Caco-2 (cell line): Measurements from ENCODE around the gene ATG16L1. TPM values are rescaled to one million over a fixed set of nuclear protein-coding genes. Genes with fewer than 3 reads are reported as not detected.

ENCODE experiments used
- BruUV-seq: library from RNA; stranded (reverse); fragments of 400-500 nt; replicated peaks from 2 replicates; lab custom pipeline; 2021; lab: Mats Ljungman, UMichigan
- CTCF ChIA-PET: fragments of 300-600 bp; sonication (Branson Sonifier 250); formaldehyde crosslinking; loops from one replicate; lab custom pipeline; 2022; ENCODE audit warnings: antibody characterized with exemption; lab: Charles Lee
- POLR2A ChIA-PET: fragments of 300-600 bp; sonication (Branson Sonifier 250); formaldehyde crosslinking; loops from one replicate; lab custom pipeline; 2022; ENCODE audit warnings: antibody characterized with exemption; lab: Charles Lee
- DNase-seq, 2 experiments: peaks; one replicate each; pipeline versions ENCODE4 v3.0.0 to v3.0.0-alpha.2; 2020 to 2022
- H3K27me3 ChIP-seq: replicated peaks from 2 replicates; pipeline ENCODE4 v1.6.0; 2011; ENCODE audit warnings: low read length; ENCODE audit not compliant: control insufficient read depth, insufficient read depth
- H3K36me3 ChIP-seq: 2 replicates; pipeline ENCODE4 v1.5.1; 2011; ENCODE audit warnings: low read length; ENCODE audit not compliant: control insufficient read depth, insufficient read depth
- H3K4me1 ChIP-seq: fragments of 250-450 bp; sonication (Bioruptor Pico); 2 replicates; pipeline ENCODE4 v1.5.1; 2020; ENCODE audit warnings: mild to moderate bottlenecking
- H3K4me3 ChIP-seq: 2 replicates; pipeline ENCODE4 v1.5.1; 2011; ENCODE audit warnings: low read depth, mild to moderate bottlenecking, control low read depth, low read length
- H3K9me3 ChIP-seq: fragments of 250-450 bp; sonication (Bioruptor Pico); 2 replicates; pipeline ENCODE4 v1.5.1; 2020; ENCODE audit warnings: mild to moderate bottlenecking, moderate library complexity
- H3K27ac Mint-ChIP-seq: one replicate; pipeline ENCODE4 v1.8.0; 2022; ENCODE audit warnings: mixed read lengths; ENCODE audit not compliant: unreplicated experiment
- H3K27me3 Mint-ChIP-seq: one replicate; pipeline ENCODE4 v1.8.0; 2022; ENCODE audit warnings: mixed read lengths; ENCODE audit not compliant: insufficient read depth, unreplicated experiment
- H3K36me3 Mint-ChIP-seq: one replicate; pipeline ENCODE4 v1.8.0; 2022; ENCODE audit warnings: mild to moderate bottlenecking, mixed read lengths; ENCODE audit not compliant: insufficient read depth, unreplicated experiment
- H3K4me1 Mint-ChIP-seq: one replicate; pipeline ENCODE4 v1.8.0; 2022; ENCODE audit warnings: low read depth, mixed read lengths; ENCODE audit not compliant: unreplicated experiment
- H3K4me3 Mint-ChIP-seq: one replicate; pipeline ENCODE4 v1.8.0; 2022; ENCODE audit warnings: mild to moderate bottlenecking, moderate library complexity, mixed read lengths; ENCODE audit not compliant: unreplicated experiment
- H3K9me3 Mint-ChIP-seq: one replicate; pipeline ENCODE4 v1.8.0; 2022; ENCODE audit warnings: mixed read lengths; ENCODE audit not compliant: unreplicated experiment
- intact Hi-C: fragments of 100-400 bp; cut with micrococcal nuclease; formaldehyde crosslinking; loops from one replicate; pipeline ENCODE4 v1.10.0; 2022; ENCODE audit not compliant: unreplicated experiment
- total RNA-seq: library from RNA; stranded (reverse); gene quantifications from 2 replicates; pipeline ENCODE4 v1.2.3, GENCODE V29; 2022
- TF ChIP-seq, protein P1 (sequence below), 2 experiments: fragments of 200-600 bp in 1 of 2; IDR thresholded peaks; 1 replicate in 1 of 2; 2 replicates in 1 of 2; pipeline versions ENCODE4 v1.5.1 to v1.8.0; 2011 to 2022; ENCODE audit warnings: antibody characterized with exemption in 1 of 2, control low read depth in 1 of 2, inconsistent platforms in 1 of 2, low read depth in 1 of 2, low read length in 1 of 2, mild to moderate bottlenecking in 1 of 2, moderate library complexity in 1 of 2; ENCODE audit not compliant: insufficient read depth in 1 of 2, severe bottlenecking in 1 of 2, unreplicated experiment in 1 of 2

Gene ATG16L1
- total RNA-seq, 1 experiment from 2014 or later = 20.1 TPM

GRCh38 chr2:233326500-233326899 is 75.0 kb downstream of the ATG16L1 start:
- no peaks in the 10 kb centered on the region for H3K36me3 ChIP-seq
- no peaks in the 10 kb centered on the region for H3K27me3 ChIP-seq
- peaks cover 1% of the 10 kb centered on the region for H3K4me1 Mint-ChIP-seq
- ChIA-PET CTCF (no interaction called here), POLR2A (no interaction called here)
- TF ChIP-seq, protein P1, sequence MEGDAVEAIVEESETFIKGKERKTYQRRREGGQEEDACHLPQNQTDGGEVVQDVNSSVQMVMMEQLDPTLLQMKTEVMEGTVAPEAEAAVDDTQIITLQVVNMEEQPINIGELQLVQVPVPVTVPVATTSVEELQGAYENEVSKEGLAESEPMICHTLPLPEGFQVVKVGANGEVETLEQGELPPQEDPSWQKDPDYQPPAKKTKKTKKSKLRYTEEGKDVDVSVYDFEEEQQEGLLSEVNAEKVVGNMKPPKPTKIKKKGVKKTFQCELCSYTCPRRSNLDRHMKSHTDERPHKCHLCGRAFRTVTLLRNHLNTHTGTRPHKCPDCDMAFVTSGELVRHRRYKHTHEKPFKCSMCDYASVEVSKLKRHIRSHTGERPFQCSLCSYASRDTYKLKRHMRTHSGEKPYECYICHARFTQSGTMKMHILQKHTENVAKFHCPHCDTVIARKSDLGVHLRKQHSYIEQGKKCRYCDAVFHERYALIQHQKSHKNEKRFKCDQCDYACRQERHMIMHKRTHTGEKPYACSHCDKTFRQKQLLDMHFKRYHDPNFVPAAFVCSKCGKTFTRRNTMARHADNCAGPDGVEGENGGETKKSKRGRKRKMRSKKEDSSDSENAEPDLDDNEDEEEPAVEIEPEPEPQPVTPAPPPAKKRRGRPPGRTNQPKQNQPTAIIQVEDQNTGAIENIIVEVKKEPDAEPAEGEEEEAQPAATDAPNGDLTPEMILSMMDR (IDR thresholded peaks at IDR 0.05; ENCODE audit: insufficient read depth in 1 of 2, low read depth in 1 of 2, low read length in 1 of 2, severe bottlenecking in 1 of 2, unreplicated experiment in 1 of 2) = no peak
- no peaks in the 10 kb centered on the region for H3K4me1 ChIP-seq
- no peak for DNase-seq
- BruUV-seq = no TSS peak
- no peak overlapping the region for H3K4me3 Mint-ChIP-seq
- intact Hi-C loops = no loop called here
- no peaks in the 10 kb centered on the region for H3K36me3 Mint-ChIP-seq
- no peak overlapping the region for H3K4me3 ChIP-seq
- no peaks in the 10 kb centered on the region for H3K9me3 ChIP-seq
- H3K27me3 Mint-ChIP-seq = no peaks in the 10 kb centered on the region
- H3K9me3 Mint-ChIP-seq = no peaks in the 10 kb centered on the region
- H3K27ac Mint-ChIP-seq = no peak overlapping the region

DNA sequence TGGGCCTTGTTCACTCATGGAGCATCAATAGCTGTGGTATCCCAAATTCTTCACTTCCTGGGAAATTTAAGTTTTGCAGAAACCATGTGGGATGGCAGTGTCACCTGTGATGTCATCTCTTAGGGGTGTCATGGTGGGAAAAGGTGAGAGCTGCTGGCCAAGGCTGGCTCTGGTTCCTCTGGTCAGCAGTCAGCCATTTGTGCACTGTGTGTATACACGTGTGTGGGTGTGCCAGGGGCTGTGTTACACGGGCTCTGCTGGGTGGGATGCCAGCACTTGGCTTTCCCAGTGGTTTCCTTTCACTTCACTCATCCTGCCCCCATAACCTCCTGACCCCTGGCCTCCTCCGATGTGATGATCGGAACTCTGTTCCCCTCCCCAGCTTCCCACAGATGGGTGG is 77.4 kb downstream of the ATG16L1 start:
- H3K36me3 ChIP-seq = no peaks in the 10 kb centered on the region
- intact Hi-C loops = no loop called here
- Mint-ChIP-seq H3K4me3 (no peak overlapping the region), H3K4me1 (no peaks in the 10 kb centered on the region), H3K27me3 (no peaks in the 10 kb centered on the region), H3K27ac (no peak overlapping the region), H3K9me3 (no peaks in the 10 kb centered on the region), H3K36me3 (no peaks in the 10 kb centered on the region)
- no peak overlapping the region for H3K4me3 ChIP-seq
- H3K4me1 ChIP-seq = no peaks in the 10 kb centered on the region
- no peaks in the 10 kb centered on the region for H3K27me3 ChIP-seq
- no peaks in the 10 kb centered on the region for H3K9me3 ChIP-seq
- TF ChIP-seq, protein P1 (IDR thresholded peaks at IDR 0.05; ENCODE audit: insufficient read depth in 1 of 2, low read depth in 1 of 2, low read length in 1 of 2, severe bottlenecking in 1 of 2, unreplicated experiment in 1 of 2) = no peak
- ChIA-PET CTCF (no interaction called here), POLR2A (no interaction called here)
- no TSS peak for BruUV-seq
- no peak for DNase-seq

DNA sequence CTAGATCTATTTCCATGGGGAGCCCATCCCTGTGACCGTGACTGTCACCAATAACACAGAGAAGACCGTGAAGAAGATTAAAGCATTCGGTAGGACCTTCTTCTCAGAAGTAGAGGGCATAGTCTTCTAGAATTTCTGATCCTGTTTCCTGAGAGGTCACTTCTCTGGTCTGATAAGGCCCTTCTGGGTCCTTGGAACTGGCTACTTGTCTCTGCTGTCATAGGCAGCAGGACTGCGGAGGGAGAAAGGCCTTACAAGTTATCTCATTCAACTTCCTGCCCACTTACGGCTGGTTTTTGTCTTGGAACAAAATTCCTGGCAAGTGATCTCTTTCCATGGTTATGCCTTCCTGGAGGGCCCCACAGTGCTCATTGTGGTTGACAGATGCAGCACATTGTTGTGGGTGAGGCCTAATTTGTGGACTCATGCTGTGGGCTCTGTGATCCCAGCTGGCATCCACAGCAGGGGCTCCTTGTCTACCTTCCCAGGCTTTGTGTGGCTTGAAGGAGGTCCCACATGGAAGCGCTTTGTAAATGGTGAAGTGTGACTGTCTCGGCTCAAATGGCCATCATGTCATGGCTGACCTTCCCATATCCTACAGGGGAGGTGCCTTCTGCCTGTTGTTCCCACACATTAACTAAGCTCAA is 78.1 kb downstream of the ATG16L1 start:
- Mint-ChIP-seq H3K9me3 (no peaks in the 10 kb centered on the region), H3K4me1 (no peaks in the 10 kb centered on the region), H3K27me3 (no peaks in the 10 kb centered on the region), H3K36me3 (no peaks in the 10 kb centered on the region), H3K4me3 (no peak overlapping the region), H3K27ac (no peak overlapping the region)
- ChIA-PET CTCF (no interaction called here), POLR2A (no interaction called here)
- TF ChIP-seq, protein P1 (IDR thresholded peaks at IDR 0.05; ENCODE audit: insufficient read depth in 1 of 2, low read depth in 1 of 2, low read length in 1 of 2, severe bottlenecking in 1 of 2, unreplicated experiment in 1 of 2) = no peak
- H3K9me3 ChIP-seq = no peaks in the 10 kb centered on the region
- H3K27me3 ChIP-seq = no peaks in the 10 kb centered on the region
- intact Hi-C loops = no loop called here
- H3K36me3 ChIP-seq = no peaks in the 10 kb centered on the region
- BruUV-seq = no TSS peak
- no peak overlapping the region for H3K4me3 ChIP-seq
- DNase-seq = no peak
- H3K4me1 ChIP-seq = no peaks in the 10 kb centered on the region
